Midbrain (tissue), 1 donor: ENCODE data around the gene PRKCH.

Experiments used
- DNase-seq: peaks from one replicate; lab custom pipeline; 2025; lab: John Stamatoyannopoulos, UW

Gene PRKCH

GRCh38 chr14:61553730-61554641, 232.6 kb downstream of the PRKCH start:
- no peak for DNase-seq

GRCh38 chr14:61555056-61555838, 233.9 kb downstream of the PRKCH start:
- no peak for DNase-seq

GRCh38 chr14:61556455-61556854, 235.1 kb downstream of the PRKCH start:
- no peak for DNase-seq

- no peak for DNase-seq
These were observed 235.9 kb downstream of the PRKCH start for GRCh38 chr14:61557262-61557661.

- DNase-seq = no peak
These were observed 236.5 kb downstream of the PRKCH start for GRCh38 chr14:61557854-61558253.

- DNase-seq = no peak
These were observed 236.9 kb downstream of the PRKCH start for GRCh38 chr14:61558271-61558670.

- DNase-seq = no peak
These were observed 238.3 kb downstream of the PRKCH start for GRCh38 chr14:61559641-61560201.

- DNase-seq = no peak
These were observed 238.9 kb downstream of the PRKCH start for GRCh38 chr14:61560323-61560722.

- DNase-seq = no peak
These were observed 239.7 kb downstream of the PRKCH start for GRCh38 chr14:61561104-61561503.

- DNase-seq = no peak
These were observed 240.4 kb downstream of the PRKCH start for GRCh38 chr14:61561657-61562276.

GRCh38 chr14:61562321-61563161, 241.2 kb downstream of the PRKCH start:
- no peak for DNase-seq

- no peak for DNase-seq
These were observed 241.8 kb downstream of the PRKCH start for GRCh38 chr14:61563162-61563511.

GRCh38 chr14:61563880-61564617, 242.7 kb downstream of the PRKCH start:
- DNase-seq = no peak

GRCh38 chr14:61564618-61565091, 243.3 kb downstream of the PRKCH start:
- no peak for DNase-seq

GRCh38 chr14:61565181-61565580, 243.8 kb downstream of the PRKCH start:
- DNase-seq = no peak

GRCh38 chr14:61565836-61566536, 244.6 kb downstream of the PRKCH start:
- no peak for DNase-seq

- no peak for DNase-seq
These were observed 245.3 kb downstream of the PRKCH start for GRCh38 chr14:61566537-61567225.

- DNase-seq = no peak
These were observed 246.6 kb downstream of the PRKCH start for GRCh38 chr14:61567838-61568571.
